ENCODE measurements around the gene BACH2.

The BACH2 gene

GRCh38 chr6:90148867-90149266 lies 147.8 kb downstream of the BACH2 start:
- peak overlapping the region; percentile 28 for H3K4me2 ChIP-seq (ENCODE audit: low read length)
- peaks cover 90% of the 10 kb centered on the region for H3K4me1 ChIP-seq (ENCODE audit: control insufficient read depth, low read length)
- H3K27me3 ChIP-seq (ENCODE audit: control insufficient read depth, low read length): no peaks in the 10 kb centered on the region
- no peak overlapping the region for H3K27ac ChIP-seq (ENCODE audit: low read depth, low read length)
- peaks cover 100% of the 10 kb centered on the region for H3K79me2 ChIP-seq (ENCODE audit: control insufficient read depth, low read length)
- H3K4me3 ChIP-seq (ENCODE audit: low read length): no peak overlapping the region
- H3K9me2 ChIP-seq (replicated peaks; ENCODE audit: control insufficient read depth, low read length): no peaks in the 10 kb centered on the region
- H3K36me3 ChIP-seq (ENCODE audit: control insufficient read depth, low read length): peaks cover 93% of the 10 kb centered on the region
- no peak for TF ChIP-seq CTCF (IDR thresholded peaks at IDR 0.05; ENCODE audit: low read depth, low read length, poor library complexity, severe bottlenecking)
- TF ChIP-seq EZH2phosphoT487 (IDR thresholded peaks at IDR 0.05; ENCODE audit: borderline replicate concordance, low read length): no peak
- H3K9me3 ChIP-seq (ENCODE audit: control insufficient read depth, insufficient read depth, low read length): no peaks in the 10 kb centered on the region
- H4K20me1 ChIP-seq (ENCODE audit: control insufficient read depth, insufficient read depth, low read depth, low read length): peaks cover 58% of the 10 kb centered on the region
- peaks cover 33% of the 10 kb centered on the region for H3F3A ChIP-seq (ENCODE audit: control insufficient read depth, insufficient read depth)

- Histone ChIP-seq H3K79me2 (ENCODE audit: control insufficient read depth, low read length) (peaks cover 100% of the 10 kb centered on the region), H3K27ac (ENCODE audit: low read depth, low read length) (no peak overlapping the region), H3K9me2 (replicated peaks; ENCODE audit: control insufficient read depth, low read length) (no peaks in the 10 kb centered on the region), H3K4me2 (ENCODE audit: low read length) (no peak overlapping the region; the same call in 1 of the 2 replicates), H4K20me1 (ENCODE audit: control insufficient read depth, insufficient read depth, low read depth, low read length) (peaks cover 57% of the 10 kb centered on the region), H3K36me3 (ENCODE audit: control insufficient read depth, low read length) (peaks cover 96% of the 10 kb centered on the region), H3F3A (ENCODE audit: control insufficient read depth, insufficient read depth) (peaks cover 35% of the 10 kb centered on the region), H3K4me1 (ENCODE audit: control insufficient read depth, low read length) (peaks cover 95% of the 10 kb centered on the region), H3K27me3 (ENCODE audit: control insufficient read depth, low read length) (no peaks in the 10 kb centered on the region), H3K9me3 (ENCODE audit: control insufficient read depth, insufficient read depth, low read length) (no peaks in the 10 kb centered on the region), H3K4me3 (ENCODE audit: low read length) (no peak overlapping the region)
- TF ChIP-seq CTCF (IDR thresholded peaks at IDR 0.05; ENCODE audit: low read depth, low read length, poor library complexity, severe bottlenecking) (no peak), EZH2phosphoT487 (IDR thresholded peaks at IDR 0.05; ENCODE audit: borderline replicate concordance, low read length) (no peak)
Measured at GRCh38 chr6:90146921-90147649, 149.6 kb downstream of the BACH2 start.

- Histone ChIP-seq H3K36me3 (ENCODE audit: control insufficient read depth, low read length) (peaks cover 98% of the 10 kb centered on the region), H3K79me2 (ENCODE audit: control insufficient read depth, low read length) (peaks cover 100% of the 10 kb centered on the region), H3K27me3 (ENCODE audit: control insufficient read depth, low read length) (no peaks in the 10 kb centered on the region), H3K4me2 (ENCODE audit: low read length) (no peak overlapping the region), H3K9me2 (replicated peaks; ENCODE audit: control insufficient read depth, low read length) (no peaks in the 10 kb centered on the region), H4K20me1 (ENCODE audit: control insufficient read depth, insufficient read depth, low read depth, low read length) (peaks cover 59% of the 10 kb centered on the region), H3K27ac (ENCODE audit: low read depth, low read length) (no peak overlapping the region), H3K4me3 (ENCODE audit: low read length) (no peak overlapping the region), H3K9me3 (ENCODE audit: control insufficient read depth, insufficient read depth, low read length) (no peaks in the 10 kb centered on the region), H3F3A (ENCODE audit: control insufficient read depth, insufficient read depth) (peaks cover 35% of the 10 kb centered on the region), H3K4me1 (ENCODE audit: control insufficient read depth, low read length) (peaks cover 98% of the 10 kb centered on the region)
- TF ChIP-seq EZH2phosphoT487 (IDR thresholded peaks at IDR 0.05; ENCODE audit: borderline replicate concordance, low read length) (no peak), CTCF (IDR thresholded peaks at IDR 0.05; ENCODE audit: low read depth, low read length, poor library complexity, severe bottlenecking) (no peak)
Measured at GRCh38 chr6:90146024-90146423, 150.6 kb downstream of the BACH2 start.
